Fibroblast of skin of right quadriceps (primary cell): ENCODE measurements around the gene CDR2.
"Not testable (repeated sequence)": the region's sequence is repeated elsewhere in the genome, so short reads cannot be mapped to it uniquely, and the experiment has no call there.

Experiments
- DNase-seq: peaks from one replicate; pipeline ENCODE4 v3.0.0-alpha.2; 2013

The CDR2 gene

DNA sequence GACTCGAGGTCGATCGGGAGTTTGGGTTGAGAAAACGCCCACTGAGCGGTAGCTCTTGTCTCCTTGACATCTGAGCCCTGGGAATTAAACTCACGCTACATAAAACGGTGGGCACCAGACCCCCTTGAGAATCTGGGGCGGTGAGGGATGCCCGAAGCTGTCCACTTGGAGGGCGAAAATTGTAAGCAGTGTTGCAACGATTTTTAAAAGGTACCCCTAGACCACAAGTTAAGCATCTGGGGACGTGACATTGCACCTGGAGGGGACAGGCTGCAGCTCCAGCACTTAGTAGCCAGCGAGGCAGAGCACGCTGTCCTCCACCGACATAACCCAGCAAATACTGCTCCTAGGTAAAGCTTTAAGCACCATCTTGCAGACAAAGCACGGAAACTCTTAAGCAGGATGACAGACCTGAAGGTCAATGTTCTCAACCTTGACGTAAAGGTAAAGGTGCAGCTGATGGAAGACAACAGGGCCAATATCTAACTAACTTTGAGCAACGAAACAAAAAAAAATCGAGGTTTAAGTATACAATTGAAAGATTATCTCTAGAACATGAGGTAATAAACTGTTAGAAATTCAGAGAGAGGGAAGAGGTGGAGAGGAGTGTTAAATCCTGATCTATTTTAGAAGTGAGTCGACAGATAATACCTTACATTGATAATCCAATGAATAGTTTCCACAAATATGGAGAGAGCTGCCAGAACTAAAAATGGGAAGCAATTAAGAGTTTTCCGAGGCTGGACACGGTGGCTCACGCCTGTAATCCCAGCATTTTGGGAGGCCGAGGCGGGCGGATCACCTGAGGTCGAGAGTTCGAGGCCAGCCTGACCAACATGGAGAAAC, 921 bp upstream of the CDR2 start:
- no peak for DNase-seq

- peak; percentile 17 for DNase-seq
Observed at GRCh38 chr16:22373662-22374310, 633 bp downstream of the CDR2 start.

DNA sequence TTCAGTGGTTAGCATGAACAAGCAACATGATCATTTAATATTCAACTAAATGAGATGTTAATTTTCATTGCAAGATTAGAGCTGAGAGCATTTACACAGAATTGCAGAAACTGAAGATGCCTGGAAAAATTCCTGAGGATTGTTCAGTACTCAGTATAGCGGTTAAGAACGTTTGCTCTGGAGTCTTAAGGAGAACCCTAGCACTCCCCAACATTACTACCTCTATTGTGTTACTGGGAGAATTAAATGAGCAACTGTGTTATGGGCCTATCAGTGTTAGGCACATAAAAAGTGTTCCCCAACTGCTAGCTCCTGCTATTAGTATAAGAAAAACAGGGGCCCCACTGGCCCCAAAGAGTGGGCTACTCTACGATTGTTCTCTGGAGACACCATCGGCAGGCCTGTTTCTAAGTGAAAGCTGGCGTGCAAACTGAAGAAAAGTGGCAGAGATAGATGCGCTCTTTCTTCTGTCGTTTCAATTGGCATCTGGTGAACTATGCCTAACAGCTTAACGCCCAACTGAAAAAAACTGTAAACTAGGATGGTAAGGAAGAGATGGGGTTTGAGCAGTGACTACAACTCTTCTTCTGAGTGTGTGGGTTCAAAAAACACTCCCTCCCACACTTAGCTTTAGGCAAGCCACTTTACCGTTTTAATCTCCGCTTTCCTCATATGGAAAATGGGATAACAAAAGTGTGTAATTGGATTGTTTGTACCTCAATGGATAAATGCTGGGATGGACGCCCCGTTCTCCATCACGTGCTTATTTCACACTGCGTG, 1.3 kb downstream of the CDR2 start:
- peak; percentile 4 for DNase-seq

GRCh38 chr16:22370038-22370820, 4.2 kb downstream of the CDR2 start:
- DNase-seq, result peak; percentile 79

- peak; percentile 55 for DNase-seq
Observed at GRCh38 chr16:22369221-22369811, 5.1 kb downstream of the CDR2 start.

GRCh38 chr16:22368200-22368826, 6.1 kb downstream of the CDR2 start:
- not testable (repeated sequence) for DNase-seq

GRCh38 chr16:22366889-22367288, 7.5 kb downstream of the CDR2 start:
- no peak for DNase-seq

- no peak for DNase-seq
Observed at GRCh38 chr16:22366371-22366770, 8.0 kb downstream of the CDR2 start.

DNA sequence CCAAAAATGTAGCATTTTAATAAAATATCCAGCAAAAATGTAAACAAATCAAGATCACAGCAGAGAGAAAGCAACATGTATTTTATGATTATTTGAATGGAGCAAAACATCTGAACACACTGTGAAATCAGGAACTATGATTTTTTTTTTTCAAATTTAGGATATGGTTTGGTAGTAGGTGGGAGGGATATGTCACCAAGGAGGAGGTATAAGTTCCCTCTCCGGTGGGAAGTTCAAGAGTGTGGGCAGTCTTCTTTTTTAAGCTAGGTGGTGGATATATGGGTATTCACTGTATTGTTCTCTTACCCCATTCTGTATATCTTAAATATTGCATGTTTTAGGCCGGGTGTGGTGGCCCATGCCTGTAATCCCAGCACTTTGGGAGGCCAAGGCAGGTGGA, 10.2 kb downstream of the CDR2 start:
- DNase-seq, result no peak

DNA sequence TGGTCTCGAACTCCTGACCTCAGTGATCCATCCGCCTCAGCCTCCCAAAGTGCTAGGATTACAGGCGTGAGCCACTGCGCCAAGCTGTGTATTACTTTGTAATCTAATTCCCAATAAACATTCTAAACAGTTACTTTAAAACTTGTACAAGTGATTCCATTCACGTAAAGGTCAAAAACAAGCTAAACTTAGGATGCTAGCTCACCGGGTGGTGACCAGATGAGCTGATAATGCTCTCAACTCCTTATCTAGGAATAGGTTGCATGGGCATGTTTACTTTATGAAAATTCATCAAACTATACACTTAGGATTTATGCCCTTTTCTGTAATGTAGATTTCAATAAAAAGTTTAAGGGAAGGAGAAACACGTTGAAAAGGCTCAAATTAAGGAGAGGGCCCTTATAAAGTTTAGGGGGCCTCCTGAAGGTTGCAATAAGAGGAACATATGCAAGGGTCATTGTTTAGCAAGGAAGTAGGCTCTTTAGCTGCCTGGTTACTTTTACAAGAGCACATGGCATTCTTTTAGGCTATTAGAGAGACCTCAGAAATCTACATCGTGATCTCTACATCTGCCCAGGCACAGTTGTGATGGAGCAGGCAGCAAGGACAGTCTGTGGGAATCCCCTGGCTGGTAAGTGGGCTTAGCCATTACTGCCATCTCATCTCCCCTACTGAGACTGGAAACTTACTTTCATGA, 13.3 kb downstream of the CDR2 start:
- DNase-seq, result no peak

DNA sequence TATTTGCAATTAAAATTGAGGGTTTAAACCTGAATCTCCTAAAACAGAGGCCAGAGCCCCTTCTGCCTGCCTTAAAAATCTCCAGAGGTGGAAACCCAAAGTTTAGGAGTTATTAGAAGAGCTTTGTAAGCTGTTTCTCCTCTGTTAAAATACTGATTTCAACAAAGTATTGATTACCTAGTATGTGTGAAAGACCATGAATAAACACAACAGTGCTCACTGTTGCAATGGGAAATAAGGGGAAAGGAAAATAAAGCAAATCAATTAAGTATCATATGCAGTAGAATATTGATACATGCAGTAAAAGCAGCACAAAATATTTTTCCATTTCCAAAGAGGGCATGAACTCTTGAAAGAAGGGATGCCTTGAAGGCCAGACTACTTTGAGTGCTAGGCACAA, 14.7 kb downstream of the CDR2 start:
- no peak for DNase-seq

GRCh38 chr16:22358000-22358399, 16.4 kb downstream of the CDR2 start:
- DNase-seq, result no peak

DNA sequence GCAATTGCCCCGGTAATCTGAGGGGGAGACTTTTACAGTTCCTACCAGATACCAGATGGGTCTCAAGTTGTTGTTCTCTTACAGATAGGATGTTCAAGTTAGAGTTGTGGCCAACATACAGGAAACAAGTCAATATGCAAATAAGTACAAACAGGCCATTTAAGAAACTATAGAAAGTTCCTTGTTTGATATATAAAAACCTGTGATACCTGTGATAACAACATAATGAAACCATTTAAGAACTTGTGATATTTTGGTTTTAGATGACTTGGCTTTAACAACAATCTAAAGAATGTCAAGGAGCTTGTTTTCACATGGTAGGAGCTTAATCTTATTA, 16.8 kb downstream of the CDR2 start:
- DNase-seq, result no peak

- DNase-seq, result no peak
Observed at GRCh38 chr16:22356930-22357634, 17.3 kb downstream of the CDR2 start.

GRCh38 chr16:22355487-22355908, 18.9 kb downstream of the CDR2 start:
- DNase-seq, result no peak

DNA sequence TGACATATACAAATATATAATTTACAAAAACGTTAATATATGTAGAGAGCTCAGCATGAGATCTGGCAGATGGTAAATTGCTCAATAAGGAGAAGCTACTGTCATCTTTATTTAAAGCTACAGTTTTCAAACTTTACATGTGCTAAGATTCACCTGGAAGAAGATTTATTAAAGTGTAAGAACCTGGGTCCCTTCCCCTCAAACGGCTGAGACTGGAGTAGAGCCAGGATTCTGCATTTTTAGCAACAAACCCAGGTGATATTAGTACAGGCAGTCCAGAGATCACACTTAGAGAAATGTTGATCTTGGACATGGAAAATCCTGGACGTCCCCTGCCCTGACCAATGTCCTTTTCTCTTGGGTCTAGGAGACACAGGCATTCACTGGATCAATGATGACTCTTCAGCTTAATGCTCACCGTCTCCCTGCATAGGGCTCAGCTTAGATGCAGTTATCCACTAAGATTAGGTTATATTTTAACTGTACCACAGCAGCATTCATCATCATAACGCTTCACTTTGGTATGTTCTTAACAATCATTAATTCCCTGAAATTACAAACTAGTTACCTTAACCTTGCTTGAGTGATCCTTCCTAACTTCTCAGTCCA, 20.4 kb downstream of the CDR2 start:
- DNase-seq, result no peak

DNA sequence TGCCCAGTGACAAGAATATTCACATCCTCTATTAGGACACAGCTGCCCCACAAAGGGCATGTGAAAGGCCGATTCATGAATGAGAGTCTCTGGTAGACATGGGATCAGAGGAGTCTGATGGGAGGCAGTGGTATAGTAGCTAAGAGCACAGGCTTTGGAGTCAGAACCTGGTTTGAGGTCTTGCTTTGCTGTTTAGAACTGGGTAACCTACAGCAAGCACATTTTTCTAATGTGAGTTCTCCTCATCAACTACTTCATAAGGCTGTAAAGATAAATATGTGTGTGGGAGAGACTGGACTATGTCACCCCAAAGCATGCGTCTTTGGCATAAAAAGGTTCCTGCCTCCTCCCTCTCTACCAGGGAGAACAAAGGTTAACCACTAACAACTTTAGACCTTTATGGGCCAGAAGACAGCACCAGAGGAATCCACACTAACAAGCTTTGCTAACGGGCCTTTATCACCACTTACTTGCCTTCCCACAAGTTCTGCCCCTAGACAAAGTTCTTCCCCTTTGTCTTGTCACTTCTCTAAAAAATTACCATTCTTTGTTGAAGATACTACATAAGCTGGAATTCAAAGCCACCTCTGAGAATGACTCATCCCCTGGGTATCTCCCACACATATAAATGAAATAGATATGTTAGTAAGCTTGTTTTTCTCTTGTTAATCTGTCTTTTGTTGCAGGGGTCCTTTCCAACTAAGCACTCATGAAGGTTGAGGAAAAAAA, 21.1 kb downstream of the CDR2 start:
- DNase-seq, result peak; percentile 86

GRCh38 chr16:22352723-22353122, 21.7 kb downstream of the CDR2 start:
- DNase-seq, result no peak

DNA sequence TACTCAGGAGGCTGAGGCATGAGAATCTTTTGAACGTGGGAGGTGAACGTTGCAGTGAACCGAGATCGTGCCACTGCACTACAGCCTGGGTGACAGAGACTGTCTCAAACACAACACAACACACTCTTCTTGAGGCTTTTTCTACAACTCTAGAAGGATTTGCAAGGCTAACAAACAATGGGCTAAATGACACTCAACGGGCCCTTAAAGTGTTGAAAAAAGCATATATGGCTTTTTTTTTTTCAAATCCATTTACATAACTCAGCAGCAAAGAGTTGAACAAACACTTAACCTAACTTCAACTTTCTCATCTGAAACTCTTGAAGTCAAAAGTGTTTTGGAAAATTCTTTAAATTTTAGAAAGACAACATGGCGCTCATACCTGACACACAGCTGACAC, 22.3 kb downstream of the CDR2 start:
- DNase-seq, result no peak

DNA sequence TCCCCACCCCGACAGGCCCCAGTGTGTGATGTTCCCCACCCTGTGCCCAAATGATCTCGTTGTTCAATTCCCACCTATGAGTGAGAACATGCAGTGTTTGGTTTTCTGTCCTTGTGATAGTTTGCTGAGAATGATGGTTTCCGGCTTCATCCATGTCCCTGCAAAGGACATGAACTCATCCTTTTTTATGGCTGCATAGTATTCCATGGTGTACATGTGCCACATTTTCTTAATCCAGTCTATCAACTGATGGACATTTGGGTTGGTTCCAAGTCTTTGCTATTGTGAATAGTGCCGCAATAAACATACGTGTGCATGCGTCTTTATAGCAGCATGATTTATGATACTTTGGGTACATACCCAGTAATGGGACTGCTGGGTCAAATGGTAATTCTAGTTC, 23.4 kb downstream of the CDR2 start:
- DNase-seq, result not testable (repeated sequence)
